ENCODE results near the gene ESPL1. TPM values are rescaled to one million over a fixed set of nuclear protein-coding genes. Genes with fewer than 3 reads are reported as not detected.

ESPL1 gene
- total RNA-seq, 1 experiment from 2014 or later, result 61.4 TPM

- peak; percentile 75 for TF ChIP-seq HMGXB4 (CRISPR knock-in tag; IDR thresholded peaks at IDR 0.05)
- no peak for TF ChIP-seq MYBL2 (CRISPR knock-in tag; IDR thresholded peaks at IDR 0.05)
- 0 out of 2 replicates have a peak, but pooled peaks have one; percentile 28 for TF ChIP-seq CREM (CRISPR knock-in tag; IDR thresholded peaks at IDR 0.05)
- TF ChIP-seq ESRRA (CRISPR knock-in tag; IDR thresholded peaks at IDR 0.05; ENCODE audit: borderline replicate concordance), result peak; percentile 27; the same call in 1 of the 2 replicates
- TF ChIP-seq KAT7 (CRISPR knock-in tag; IDR thresholded peaks at IDR 0.05; ENCODE audit: borderline replicate concordance), result 0 out of 2 replicates have a peak, but pooled peaks have one; percentile 12
- peak; percentile 71; the same call in 1 of the 2 replicates for TF ChIP-seq E2F5 (CRISPR knock-in tag; IDR thresholded peaks at IDR 0.05)
- no peak for TF ChIP-seq RELA (CRISPR knock-in tag; IDR thresholded peaks at IDR 0.05; ENCODE audit: borderline replicate concordance)
- TF ChIP-seq GABPB1 (CRISPR knock-in tag; IDR thresholded peaks at IDR 0.05), result no peak
- TF ChIP-seq SMAD3 (CRISPR knock-in tag; IDR thresholded peaks at IDR 0.05; ENCODE audit: borderline replicate concordance), result 0 out of 2 replicates have a peak, but pooled peaks have one; percentile 33
- peak; percentile 64; the same call in 1 of the 2 replicates for TF ChIP-seq FOXK1 (CRISPR knock-in tag; IDR thresholded peaks at IDR 0.05)
- TF ChIP-seq ZNF317 (CRISPR knock-in tag; IDR thresholded peaks at IDR 0.05; ENCODE audit: borderline replicate concordance, low read depth), result no peak
- no peak for TF ChIP-seq JUN (CRISPR knock-in tag; IDR thresholded peaks at IDR 0.05)
Measured at GRCh38 chr12:53251477-53252348, 16.4 kb upstream of the ESPL1 start (continued).

GRCh38 chr12:53252349-53252916, 15.7 kb upstream of the ESPL1 start:
- Mint-ChIP-seq H3K4me1 (peaks cover 20% of the 10 kb centered on the region), H3K4me3 (peak overlapping the region; percentile 93), H3K9me3 (no peaks in the 10 kb centered on the region), H3K27me3 (ENCODE audit: low read depth) (no peaks in the 10 kb centered on the region), H3K36me3 (peaks cover 4% of the 10 kb centered on the region; the same call in 1 of the 2 replicates), H3K27ac (no peak overlapping the region)
- DNase-seq (ENCODE audit: low spot score), result no peak
- TF ChIP-seq E2F1 (CRISPR knock-in tag; IDR thresholded peaks at IDR 0.05) (0 out of 2 replicates have a peak, but pooled peaks have one; percentile 8), CREM (CRISPR knock-in tag; IDR thresholded peaks at IDR 0.05) (no peak)
- ATAC-seq, result peak; percentile 3; the same call in 1 of the 2 replicates
- CTCF ChIA-PET, result interaction anchor here (0.6 to 12.6 kb wide), 8 partner anchors 11 to 69 kb away, joined by 3 to 188 read pairs (median 7); partner anchors contain the start of genes AAAS and ESPL1
- POLR2A ChIA-PET, result interaction anchor here (1.2 kb wide), 1 partner anchor 39 kb away, joined by 3 read pairs; no protein-coding TSS in a partner anchor

- POLR2A ChIA-PET, result interaction anchor here (1.2 kb wide), 1 partner anchor 40 kb away, joined by 3 read pairs; no protein-coding TSS in a partner anchor
- TF ChIP-seq SMAD3 (CRISPR knock-in tag; IDR thresholded peaks at IDR 0.05; ENCODE audit: borderline replicate concordance) (no peak), IRF1 (CRISPR knock-in tag; IDR thresholded peaks at IDR 0.05) (no peak), PREB (CRISPR knock-in tag; IDR thresholded peaks at IDR 0.05; ENCODE audit: borderline replicate concordance) (no peak), ATF6 (CRISPR knock-in tag; IDR thresholded peaks at IDR 0.05) (no peak), GTF2I (CRISPR knock-in tag; conservative IDR thresholded peaks at IDR 0.05) (no peak), ATF2 (CRISPR knock-in tag; IDR thresholded peaks at IDR 0.05; ENCODE audit: borderline replicate concordance, low read depth) (no peak), GABPB1 (CRISPR knock-in tag; IDR thresholded peaks at IDR 0.05) (no peak), CREB1 (CRISPR knock-in tag; IDR thresholded peaks at IDR 0.05) (no peak), ZNF232 (CRISPR knock-in tag; IDR thresholded peaks at IDR 0.05) (no peak)
Measured at GRCh38 chr12:53253298-53253697, 14.8 kb upstream of the ESPL1 start.

More at GRCh38 chr12:53253298-53253697, 14.8 kb upstream of the ESPL1 start:
- Mint-ChIP-seq H3K27ac (no peak overlapping the region), H3K9me3 (no peaks in the 10 kb centered on the region), H3K4me3 (peak overlapping the region; percentile 93), H3K36me3 (peaks cover 4% of the 10 kb centered on the region; the same call in 1 of the 2 replicates), H3K4me1 (peaks cover 20% of the 10 kb centered on the region), H3K27me3 (ENCODE audit: low read depth) (no peaks in the 10 kb centered on the region)
- ATAC-seq, result no peak
- DNase-seq (ENCODE audit: low spot score), result no peak
- CTCF ChIA-PET, result interaction anchor here (0.9 to 12.6 kb wide), 4 partner anchors 12 to 68 kb away, joined by 3 to 188 read pairs (median 23); partner anchors contain the start of genes AAAS and ESPL1

Data from WTC11 (cell line).